K562 (cell line): Measurements from ENCODE around the gene SMIM36. TPM values are rescaled to one million over a fixed set of nuclear protein-coding genes. Genes with fewer than 3 reads are reported as not detected.

Source experiments
- ATAC-seq: fragments of 200-7000 bp; cut with Tn5 transposase; 3 replicates; pipeline ENCODE4 v1.9.1; 2020; ENCODE audit warnings: moderate library complexity
- BruUV-seq: library from RNA; stranded (reverse); fragments of 400-500 nt; replicated peaks from 2 replicates; lab custom pipeline; 2021; lab: Mats Ljungman, UMichigan
- CTCF ChIA-PET: fragments of 300-600 bp; formaldehyde crosslinking; extraction: SDS; loops from one replicate; lab custom pipeline; 2021; ENCODE audit warnings: low intra/inter-chr PET ratio; lab: Yijun Ruan, JAX
- POLR2A ChIA-PET: fragments of 300-600, 350-650 bp; sonication (Branson Sonifier 250); formaldehyde crosslinking; extraction: SDS; loops from one replicate; lab custom pipeline; 2021; ENCODE audit warnings: antibody characterized with exemption, inconsistent platforms; lab: Yijun Ruan, JAX
- DNase-seq, 4 experiments: peaks; one replicate each; pipeline versions ENCODE4 v3.0.0 to v3.0.0-alpha.2; 2011 to 2018; ENCODE audit warnings: low spot score in 3 of 4, mixed read lengths in 3 of 4; ENCODE audit errors: extremely low read depth in 1 of 4
- FAIRE-seq: peaks from 2 replicates; lab custom pipeline; 2011; peaks lifted over from hg19 to GRCh38; lab: Jason Lieb, UNC
- H2AFZ ChIP-seq: 2 replicates; pipeline ENCODE4 v1.6.0; 2011; ENCODE audit warnings: low read depth, low read length, control low read depth, inconsistent platforms
- H3K27ac ChIP-seq: fragments of 200-600 bp; 3 replicates; pipeline ENCODE4 v1.8.0; 2011; ENCODE audit warnings: low read depth, mild to moderate bottlenecking, control low read depth, inconsistent platforms, low read length, moderate library complexity, mixed read lengths; ENCODE audit errors: extremely low read depth
- H3K27me3 ChIP-seq, 2 experiments: fragments of 300-600 bp in 1 of 2; 2 replicates in 1 of 2; 3 replicates in 1 of 2; pipeline versions ENCODE4 v1.6.0 to v1.8.0; 2011; ENCODE audit warnings: inconsistent platforms in 2 of 2, low read length in 2 of 2, mild to moderate bottlenecking in 1 of 2, mixed read lengths in 1 of 2, moderate library complexity in 1 of 2; ENCODE audit not compliant: control insufficient read depth in 2 of 2, insufficient read depth in 2 of 2
- H3K36me3 ChIP-seq: fragments of 300-600 bp; 3 replicates; pipeline ENCODE4 v1.8.0; 2011; ENCODE audit warnings: mild to moderate bottlenecking, low read length, inconsistent platforms; ENCODE audit not compliant: control insufficient read depth, insufficient read depth
- H3K4me1 ChIP-seq, 2 experiments: fragments of 200-600 bp in 1 of 2; replicated peaks in 1 of 2; 2 replicates in 1 of 2; 3 replicates in 1 of 2; pipeline versions ENCODE4 v1.5.1 to v1.8.0; 2011; ENCODE audit warnings: inconsistent platforms in 2 of 2, low read length in 2 of 2, mild to moderate bottlenecking in 1 of 2, mixed read lengths in 1 of 2, moderate library complexity in 1 of 2; ENCODE audit not compliant: control insufficient read depth in 2 of 2, insufficient read depth in 2 of 2
- H3K4me2 ChIP-seq: 2 replicates; pipeline ENCODE4 v1.6.1; 2011; ENCODE audit warnings: low read length, control low read depth, inconsistent platforms, mixed read lengths; ENCODE audit not compliant: insufficient read depth
- H3K4me3 ChIP-seq: fragments of 200-600 bp; sonication (generic), shearing (Covaris generic); 2 replicates; pipeline ENCODE4 v1.5.1; 2016; ENCODE audit warnings: control low read depth, inconsistent platforms
- H3K79me2 ChIP-seq: fragments of 200-600 bp; 3 replicates; pipeline ENCODE4 v1.8.0; 2011; ENCODE audit warnings: low read length, inconsistent platforms; ENCODE audit not compliant: control insufficient read depth, insufficient read depth
- H3K9ac ChIP-seq, 2 experiments: 2 replicates each; pipeline versions ENCODE4 v1.6.0 to v1.6.1; 2011; ENCODE audit warnings: low read depth in 2 of 2, low read length in 2 of 2, control low read depth in 1 of 2, inconsistent platforms in 1 of 2, mild to moderate bottlenecking in 1 of 2, mixed read lengths in 1 of 2; ENCODE audit not compliant: insufficient read depth in 1 of 2
- H3K9me1 ChIP-seq: one replicate; pipeline ENCODE4 v1.6.0; 2011; ENCODE audit warnings: inconsistent platforms, mild to moderate bottlenecking, low read length, moderate library complexity; ENCODE audit not compliant: control insufficient read depth, insufficient read depth
- H3K9me3 ChIP-seq: replicated peaks from 2 replicates; pipeline ENCODE4 v1.5.1; 2011; ENCODE audit warnings: low read depth, low read length, inconsistent platforms; ENCODE audit not compliant: control insufficient read depth, insufficient read depth
- H4K20me1 ChIP-seq: replicated peaks from 2 replicates; pipeline ENCODE4 v1.6.1; 2011; ENCODE audit warnings: low read length, inconsistent platforms, mixed read lengths; ENCODE audit not compliant: control insufficient read depth, insufficient read depth
- ID3 ChIP-seq, 2 experiments: fragments of 250-450 bp in 1 of 2; fragments of 450-650 bp in 1 of 2; sonication (Bioruptor Pico) in 1 of 2; IDR thresholded peaks; 2 replicates each; pipeline versions ENCODE4 v1.6.1 to v1.8.0; 2016 to 2021; ENCODE audit warnings: mild to moderate bottlenecking in 2 of 2, moderate library complexity in 2 of 2, missing compliant biosample characterization in 1 of 2, missing genetic modification characterization in 1 of 2
- SETDB1 ChIP-seq: IDR thresholded peaks from one replicate; pipeline ENCODE4 v1.6.1; 2012; ENCODE audit warnings: low read length, control low read depth, inconsistent platforms
- SMARCB1 ChIP-seq: IDR thresholded peaks from 2 replicates; pipeline ENCODE4 v1.6.1; 2011; ENCODE audit warnings: improper control_type of control experiment, low read depth; ENCODE audit not compliant: insufficient read length
- SRSF9 ChIP-seq: fragments of 200-400 bp; formaldehyde crosslinking; IDR thresholded peaks from 2 replicates; pipeline ENCODE4 v1.6.1; 2017; ENCODE audit warnings: low read depth, low read length, borderline replicate concordance
- TSHZ1 ChIP-seq: fragments of 250-450 bp; sonication (Bioruptor Pico); IDR thresholded peaks from 2 replicates; pipeline ENCODE4 v1.4.0; 2020; ENCODE audit warnings: mild to moderate bottlenecking, moderate library complexity
- WGBS: fragments of 100-300 bp; shearing (Covaris generic); methylation state at CpG from one replicate; pipeline ENCODE4 v1.1.6; 2016; ENCODE audit warnings: low coverage, mixed read lengths; ENCODE audit not compliant: insufficient coverage; ENCODE audit errors: missing lambda C conversion rate; 5-methylcytosine and 5-hydroxymethylcytosine counted together
- in situ Hi-C: fragments of 300-500 bp; cut with MboI; formaldehyde crosslinking; loops from 4 replicates; pipeline ENCODE4 v1.15.0; 2018; ENCODE audit warnings: inconsistent platforms, mixed read lengths
- intact Hi-C: fragments of 100-400 bp; cut with micrococcal nuclease; formaldehyde crosslinking; loops from 2 replicates; pipeline ENCODE4 v1.14.2; 2022
- polyA plus RNA-seq, 8 experiments: library from polyadenylated mRNA; depleted of rRNA in 4 of 8; stranded (reverse) in 5 of 8; unstranded in 3 of 8; fragments of >200 nt; fragmentation: Nextera tagmentation in 2 of 8; fragmentation: Illumina TruSeq in 1 of 8; extraction: Ambion mirVana in 2 of 8; extraction: Trizol in 1 of 8; gene quantifications; 2 replicates each; pipeline versions ENCODE4 v1.2.1 to v1.2.3, GENCODE V29; 2011 to 2014; ENCODE audit warnings: inconsistent platforms in 1 of 8, missing spikeins in 1 of 8
- total RNA-seq, 7 experiments: library from RNA; depleted of rRNA in 6 of 7; stranded (reverse); fragments of >200 nt in 6 of 7; fragmentation: Illumina TruSeq in 2 of 7; extraction: Trizol in 2 of 7; gene quantifications; 2 replicates each; pipeline versions ENCODE4 v1.2.1 to v1.2.3, GENCODE V29; 2011 to 2021; ENCODE audit warnings: low replicate concordance in 1 of 7

SMIM36 gene
- total and polyA plus RNA-seq, 9 of the 15 experiments (the other 6 are each of a cell fraction or from before 2014, with no cell fraction given): not detected

- no peak for TF ChIP-seq TSHZ1
- no peak for TF ChIP-seq SMARCB1
- TF ChIP-seq, all 486 proteins: peak for 0
These were observed 76.5 kb downstream of the SMIM36 start (continued) for GRCh38 chr17:55434721-55435120.

GRCh38 chr17:55433629-55434422, 77.4 kb downstream of the SMIM36 start:
- H3K36me3 ChIP-seq: no peaks in the 10 kb centered on the region
- in situ Hi-C loops (no loop called here), intact Hi-C loops (no loop called here)
- ChIA-PET CTCF (no interaction called here), POLR2A (interaction anchor here (1.0 to 1.7 kb wide), 3 partner anchors 9 to 16 kb away, joined by 3 to 4 read pairs (median 3); no protein-coding TSS in a partner anchor)
- TF ChIP-seq SRSF9: no peak
- TF ChIP-seq ID3 (CRISPR knock-in tag; IDR thresholded peaks at IDR 0.05): no peak
- TF ChIP-seq ID3 (tag; IDR thresholded peaks at IDR 0.05): no peak
- TF ChIP-seq SETDB1: no peak
- no peak for FAIRE-seq
- BruUV-seq: no TSS peak
- H3K4me1 ChIP-seq: peaks cover 0 to 22% of the 10 kb centered on the region in 2 experiments; a peak in 3 of 5 replicates
- H3K9me1 ChIP-seq: no peaks in the 10 kb centered on the region
- H3K79me2 ChIP-seq: no peaks in the 10 kb centered on the region
- H3K9ac ChIP-seq: no peak overlapping the region
- no peaks in the 10 kb centered on the region for H4K20me1 ChIP-seq
- ATAC-seq: peak; percentile 49; the same call in 2 of the 3 replicates
- H3K27me3 ChIP-seq: no peaks in the 10 kb centered on the region
- DNase-seq: no peak
- H3K4me3 ChIP-seq: no peak overlapping the region
- H3K27ac ChIP-seq: no peak overlapping the region
- H3K9me3 ChIP-seq: no peaks in the 10 kb centered on the region
- H2AFZ ChIP-seq: peak overlapping the region; percentile 54
- no peak overlapping the region for H3K4me2 ChIP-seq
- 31% methylated on average over 7 of the region's 7 CpGs for WGBS
